Caco-2 (cell line): ENCODE results near the gene FAM110A. TPM values are rescaled to one million over a fixed set of nuclear protein-coding genes. Genes with fewer than 3 reads are reported as not detected.

Source experiments
- BruUV-seq: library from RNA; stranded (reverse); fragments of 400-500 nt; replicated peaks from 2 replicates; lab custom pipeline; 2021; lab: Mats Ljungman, UMichigan
- CTCF ChIA-PET: fragments of 300-600 bp; sonication (Branson Sonifier 250); formaldehyde crosslinking; loops from one replicate; lab custom pipeline; 2022; ENCODE audit warnings: antibody characterized with exemption; lab: Charles Lee
- POLR2A ChIA-PET: fragments of 300-600 bp; sonication (Branson Sonifier 250); formaldehyde crosslinking; loops from one replicate; lab custom pipeline; 2022; ENCODE audit warnings: antibody characterized with exemption; lab: Charles Lee
- DNase-seq, 2 experiments: peaks; one replicate each; pipeline versions ENCODE4 v3.0.0 to v3.0.0-alpha.2; 2020 to 2022
- H3K27me3 ChIP-seq: replicated peaks from 2 replicates; pipeline ENCODE4 v1.6.0; 2011; ENCODE audit warnings: low read length; ENCODE audit not compliant: control insufficient read depth, insufficient read depth
- H3K36me3 ChIP-seq: 2 replicates; pipeline ENCODE4 v1.5.1; 2011; ENCODE audit warnings: low read length; ENCODE audit not compliant: control insufficient read depth, insufficient read depth
- H3K4me1 ChIP-seq: fragments of 250-450 bp; sonication (Bioruptor Pico); 2 replicates; pipeline ENCODE4 v1.5.1; 2020; ENCODE audit warnings: mild to moderate bottlenecking
- H3K4me3 ChIP-seq: 2 replicates; pipeline ENCODE4 v1.5.1; 2011; ENCODE audit warnings: low read depth, mild to moderate bottlenecking, control low read depth, low read length
- H3K9me3 ChIP-seq: fragments of 250-450 bp; sonication (Bioruptor Pico); 2 replicates; pipeline ENCODE4 v1.5.1; 2020; ENCODE audit warnings: mild to moderate bottlenecking, moderate library complexity
- H3K27ac Mint-ChIP-seq: one replicate; pipeline ENCODE4 v1.8.0; 2022; ENCODE audit warnings: mixed read lengths; ENCODE audit not compliant: unreplicated experiment
- H3K27me3 Mint-ChIP-seq: one replicate; pipeline ENCODE4 v1.8.0; 2022; ENCODE audit warnings: mixed read lengths; ENCODE audit not compliant: insufficient read depth, unreplicated experiment
- H3K36me3 Mint-ChIP-seq: one replicate; pipeline ENCODE4 v1.8.0; 2022; ENCODE audit warnings: mild to moderate bottlenecking, mixed read lengths; ENCODE audit not compliant: insufficient read depth, unreplicated experiment
- H3K4me1 Mint-ChIP-seq: one replicate; pipeline ENCODE4 v1.8.0; 2022; ENCODE audit warnings: low read depth, mixed read lengths; ENCODE audit not compliant: unreplicated experiment
- H3K4me3 Mint-ChIP-seq: one replicate; pipeline ENCODE4 v1.8.0; 2022; ENCODE audit warnings: mild to moderate bottlenecking, moderate library complexity, mixed read lengths; ENCODE audit not compliant: unreplicated experiment
- H3K9me3 Mint-ChIP-seq: one replicate; pipeline ENCODE4 v1.8.0; 2022; ENCODE audit warnings: mixed read lengths; ENCODE audit not compliant: unreplicated experiment
- CTCF ChIP-seq, 2 experiments: fragments of 200-600 bp in 1 of 2; IDR thresholded peaks; 1 replicate in 1 of 2; 2 replicates in 1 of 2; pipeline versions ENCODE4 v1.5.1 to v1.8.0; 2011 to 2022; ENCODE audit warnings: antibody characterized with exemption in 1 of 2, control low read depth in 1 of 2, inconsistent platforms in 1 of 2, low read depth in 1 of 2, low read length in 1 of 2, mild to moderate bottlenecking in 1 of 2, moderate library complexity in 1 of 2; ENCODE audit not compliant: insufficient read depth in 1 of 2, severe bottlenecking in 1 of 2, unreplicated experiment in 1 of 2
- intact Hi-C: fragments of 100-400 bp; cut with micrococcal nuclease; formaldehyde crosslinking; loops from one replicate; pipeline ENCODE4 v1.10.0; 2022; ENCODE audit not compliant: unreplicated experiment
- total RNA-seq: library from RNA; stranded (reverse); gene quantifications from 2 replicates; pipeline ENCODE4 v1.2.3, GENCODE V29; 2022

The FAM110A gene
- total RNA-seq, 1 experiment from 2014 or later: 18.4 TPM

- H3K36me3 Mint-ChIP-seq: no peaks in the 10 kb centered on the region
- ChIA-PET CTCF (no interaction called here), POLR2A (no interaction called here)
Observed at GRCh38 chr20:859751-860231, 26.3 kb downstream of the FAM110A start.

GRCh38 chr20:860891-861290 lies 27.4 kb downstream of the FAM110A start:
- no peaks in the 10 kb centered on the region for H3K9me3 Mint-ChIP-seq
- H3K4me1 ChIP-seq: no peaks in the 10 kb centered on the region
- H3K27ac Mint-ChIP-seq: no peak overlapping the region
- H3K4me1 Mint-ChIP-seq: no peaks in the 10 kb centered on the region
- no peak overlapping the region for H3K4me3 ChIP-seq
- no peaks in the 10 kb centered on the region for H3K36me3 ChIP-seq
- intact Hi-C loops: no loop called here
- H3K27me3 Mint-ChIP-seq: no peaks in the 10 kb centered on the region
- H3K9me3 ChIP-seq: no peaks in the 10 kb centered on the region
- no peaks in the 10 kb centered on the region for H3K36me3 Mint-ChIP-seq
- CTCF ChIA-PET: no interaction called here
- POLR2A ChIA-PET: no interaction called here
- BruUV-seq: no TSS peak
- no peak for TF ChIP-seq CTCF (IDR thresholded peaks at IDR 0.05; ENCODE audit: insufficient read depth in 1 of 2, low read depth in 1 of 2, low read length in 1 of 2, severe bottlenecking in 1 of 2, unreplicated experiment in 1 of 2)
- no peak overlapping the region for H3K4me3 Mint-ChIP-seq
- no peaks in the 10 kb centered on the region for H3K27me3 ChIP-seq
- no peak for DNase-seq

More at GRCh38 chr20:859751-860231, 26.3 kb downstream of the FAM110A start:
- Mint-ChIP-seq H3K27ac (no peak overlapping the region), H3K9me3 (no peaks in the 10 kb centered on the region), H3K4me3 (no peak overlapping the region), H3K4me1 (no peaks in the 10 kb centered on the region), H3K27me3 (no peaks in the 10 kb centered on the region)
- no peaks in the 10 kb centered on the region for H3K9me3 ChIP-seq
- no TSS peak for BruUV-seq
- no peaks in the 10 kb centered on the region for H3K4me1 ChIP-seq
- H3K27me3 ChIP-seq: no peaks in the 10 kb centered on the region
- DNase-seq: no peak
- no peaks in the 10 kb centered on the region for H3K36me3 ChIP-seq
- intact Hi-C loops: no loop called here
- TF ChIP-seq CTCF (IDR thresholded peaks at IDR 0.05; ENCODE audit: insufficient read depth in 1 of 2, low read depth in 1 of 2, low read length in 1 of 2, severe bottlenecking in 1 of 2, unreplicated experiment in 1 of 2): no peak
- H3K4me3 ChIP-seq: no peak overlapping the region

- H3K4me1 Mint-ChIP-seq: no peaks in the 10 kb centered on the region
- Histone ChIP-seq H3K27me3 (no peaks in the 10 kb centered on the region), H3K4me3 (no peak overlapping the region), H3K36me3 (no peaks in the 10 kb centered on the region), H3K9me3 (no peaks in the 10 kb centered on the region), H3K4me1 (no peaks in the 10 kb centered on the region)
- no peak overlapping the region for H3K4me3 Mint-ChIP-seq
- H3K27ac Mint-ChIP-seq: no peak overlapping the region
- peaks cover 5% of the 10 kb centered on the region for H3K27me3 Mint-ChIP-seq
- TF ChIP-seq CTCF (IDR thresholded peaks at IDR 0.05; ENCODE audit: insufficient read depth in 1 of 2, low read depth in 1 of 2, low read length in 1 of 2, severe bottlenecking in 1 of 2, unreplicated experiment in 1 of 2): no peak
- H3K36me3 Mint-ChIP-seq: no peaks in the 10 kb centered on the region
- DNase-seq: no peak
- intact Hi-C loops: no loop called here
- no TSS peak for BruUV-seq
- CTCF ChIA-PET: interaction anchor here (0.6 kb wide), 1 partner anchor 38 kb away, joined by 4 read pairs; no protein-coding TSS in a partner anchor
- POLR2A ChIA-PET: no interaction called here
- H3K9me3 Mint-ChIP-seq: no peaks in the 10 kb centered on the region
Observed at GRCh38 chr20:865440-865839, 31.9 kb downstream of the FAM110A start.
